ENCODE results near the gene CLRN3. TPM values are rescaled to one million over a fixed set of nuclear protein-coding genes. Genes with fewer than 3 reads are reported as not detected.

Gene CLRN3
- total and polyA plus RNA-seq, 2 experiments from 2014 or later: not detected

GRCh38 chr10:127878475-127879055 lies 14.2 kb downstream of the CLRN3 start:
- Histone ChIP-seq H3K4me1 (ENCODE audit: insufficient read depth) (no peaks in the 10 kb centered on the region), H3K79me2 (replicated peaks; ENCODE audit: insufficient read depth) (no peaks in the 10 kb centered on the region), H3K36me3 (ENCODE audit: insufficient read depth) (no peaks in the 10 kb centered on the region), H3K9me2 (ENCODE audit: insufficient read depth) (no peaks in the 10 kb centered on the region), H3K4me3 (no peak overlapping the region), H3K27ac (ENCODE audit: low read depth) (no peak overlapping the region), H3K27me3 (ENCODE audit: insufficient read depth) (no peaks in the 10 kb centered on the region), H3F3A (replicated peaks; ENCODE audit: low read depth) (no peaks in the 10 kb centered on the region), H4K20me1 (replicated peaks; ENCODE audit: insufficient read depth) (no peaks in the 10 kb centered on the region), H3K4me2 (no peak overlapping the region), H2AFZ (no peak overlapping the region)
- H3K9me3 Mint-ChIP-seq: no peaks in the 10 kb centered on the region
- H3K36me3 Mint-ChIP-seq (ENCODE audit: low read depth): no peaks in the 10 kb centered on the region
- no peaks in the 10 kb centered on the region; the same call in 2 of the 3 replicates for H3K4me1 Mint-ChIP-seq
- ATAC-seq: no peak
- no peak for DNase-seq (ENCODE audit: low spot score)
- H3K4me3 Mint-ChIP-seq: no peak overlapping the region
- H3K27ac Mint-ChIP-seq: no peak overlapping the region
- H3K27me3 Mint-ChIP-seq (ENCODE audit: insufficient read depth, low read depth, poor library complexity): peaks cover 3% of the 10 kb centered on the region
- TF ChIP-seq ZNF462 (CRISPR knock-in tag; IDR thresholded peaks at IDR 0.05): no peak
- TF ChIP-seq NANOG (IDR thresholded peaks at IDR 0.05; ENCODE audit: borderline replicate concordance): no peak
- TF ChIP-seq EZH2 (IDR thresholded peaks at IDR 0.05; ENCODE audit: low read depth, unreplicated experiment): no peak
- TF ChIP-seq, protein P1, sequence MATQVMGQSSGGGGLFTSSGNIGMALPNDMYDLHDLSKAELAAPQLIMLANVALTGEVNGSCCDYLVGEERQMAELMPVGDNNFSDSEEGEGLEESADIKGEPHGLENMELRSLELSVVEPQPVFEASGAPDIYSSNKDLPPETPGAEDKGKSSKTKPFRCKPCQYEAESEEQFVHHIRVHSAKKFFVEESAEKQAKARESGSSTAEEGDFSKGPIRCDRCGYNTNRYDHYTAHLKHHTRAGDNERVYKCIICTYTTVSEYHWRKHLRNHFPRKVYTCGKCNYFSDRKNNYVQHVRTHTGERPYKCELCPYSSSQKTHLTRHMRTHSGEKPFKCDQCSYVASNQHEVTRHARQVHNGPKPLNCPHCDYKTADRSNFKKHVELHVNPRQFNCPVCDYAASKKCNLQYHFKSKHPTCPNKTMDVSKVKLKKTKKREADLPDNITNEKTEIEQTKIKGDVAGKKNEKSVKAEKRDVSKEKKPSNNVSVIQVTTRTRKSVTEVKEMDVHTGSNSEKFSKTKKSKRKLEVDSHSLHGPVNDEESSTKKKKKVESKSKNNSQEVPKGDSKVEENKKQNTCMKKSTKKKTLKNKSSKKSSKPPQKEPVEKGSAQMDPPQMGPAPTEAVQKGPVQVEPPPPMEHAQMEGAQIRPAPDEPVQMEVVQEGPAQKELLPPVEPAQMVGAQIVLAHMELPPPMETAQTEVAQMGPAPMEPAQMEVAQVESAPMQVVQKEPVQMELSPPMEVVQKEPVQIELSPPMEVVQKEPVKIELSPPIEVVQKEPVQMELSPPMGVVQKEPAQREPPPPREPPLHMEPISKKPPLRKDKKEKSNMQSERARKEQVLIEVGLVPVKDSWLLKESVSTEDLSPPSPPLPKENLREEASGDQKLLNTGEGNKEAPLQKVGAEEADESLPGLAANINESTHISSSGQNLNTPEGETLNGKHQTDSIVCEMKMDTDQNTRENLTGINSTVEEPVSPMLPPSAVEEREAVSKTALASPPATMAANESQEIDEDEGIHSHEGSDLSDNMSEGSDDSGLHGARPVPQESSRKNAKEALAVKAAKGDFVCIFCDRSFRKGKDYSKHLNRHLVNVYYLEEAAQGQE (IDR thresholded peaks at IDR 0.05; ENCODE audit: unreplicated experiment): no peak
- TF ChIP-seq ETS1 (IDR thresholded peaks at IDR 0.05): no peak
- no peak for TF ChIP-seq EZH2phosphoT487 (IDR thresholded peaks at IDR 0.05; ENCODE audit: unreplicated experiment)
- no peak for TF ChIP-seq STAT1 (IDR thresholded peaks at IDR 0.05; ENCODE audit: unreplicated experiment)
- TF ChIP-seq JUNB (IDR thresholded peaks at IDR 0.05; ENCODE audit: unreplicated experiment): no peak
- TF ChIP-seq, protein P2, sequence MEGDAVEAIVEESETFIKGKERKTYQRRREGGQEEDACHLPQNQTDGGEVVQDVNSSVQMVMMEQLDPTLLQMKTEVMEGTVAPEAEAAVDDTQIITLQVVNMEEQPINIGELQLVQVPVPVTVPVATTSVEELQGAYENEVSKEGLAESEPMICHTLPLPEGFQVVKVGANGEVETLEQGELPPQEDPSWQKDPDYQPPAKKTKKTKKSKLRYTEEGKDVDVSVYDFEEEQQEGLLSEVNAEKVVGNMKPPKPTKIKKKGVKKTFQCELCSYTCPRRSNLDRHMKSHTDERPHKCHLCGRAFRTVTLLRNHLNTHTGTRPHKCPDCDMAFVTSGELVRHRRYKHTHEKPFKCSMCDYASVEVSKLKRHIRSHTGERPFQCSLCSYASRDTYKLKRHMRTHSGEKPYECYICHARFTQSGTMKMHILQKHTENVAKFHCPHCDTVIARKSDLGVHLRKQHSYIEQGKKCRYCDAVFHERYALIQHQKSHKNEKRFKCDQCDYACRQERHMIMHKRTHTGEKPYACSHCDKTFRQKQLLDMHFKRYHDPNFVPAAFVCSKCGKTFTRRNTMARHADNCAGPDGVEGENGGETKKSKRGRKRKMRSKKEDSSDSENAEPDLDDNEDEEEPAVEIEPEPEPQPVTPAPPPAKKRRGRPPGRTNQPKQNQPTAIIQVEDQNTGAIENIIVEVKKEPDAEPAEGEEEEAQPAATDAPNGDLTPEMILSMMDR (conservative IDR thresholded peaks at IDR 0.05; ENCODE audit: low read depth in 2 of 2): no peak
- no peak for TF ChIP-seq POLR2AphosphoS5 (IDR thresholded peaks at IDR 0.05; ENCODE audit: low read depth)
- TF ChIP-seq ZNF331 (CRISPR knock-in tag; IDR thresholded peaks at IDR 0.05; ENCODE audit: low read depth): no peak
- TF ChIP-seq CREB1 (CRISPR knock-in tag; IDR thresholded peaks at IDR 0.05; ENCODE audit: low read depth): no peak
- TF ChIP-seq ZNF114 (CRISPR knock-in tag; IDR thresholded peaks at IDR 0.05): no peak

All from GM23338 (cell line).